ENCODE data around the gene NT5DC4. TPM values are rescaled to one million over a fixed set of nuclear protein-coding genes. Genes with fewer than 3 reads are reported as not detected.

NT5DC4 gene
- total RNA-seq, 1 donor, result not detected

- no peaks in the 10 kb centered on the region for H3K36me3 ChIP-seq (ENCODE audit: insufficient read depth, low read length)
- no peaks in the 10 kb centered on the region for H3K9me3 ChIP-seq (ENCODE audit: low read depth, low read length)
- H3K27me3 ChIP-seq (ENCODE audit: insufficient read depth, low read length), result no peaks in the 10 kb centered on the region
- no peak for DNase-seq (ENCODE audit: insufficient read length, low spot score, missing footprints)
- no peaks in the 10 kb centered on the region for H3K79me2 ChIP-seq (ENCODE audit: insufficient read depth, low read length)
- H3K4me3 ChIP-seq (ENCODE audit: insufficient read depth, low read length), result no peak overlapping the region
- peaks cover 32% of the 10 kb centered on the region for H3K4me1 ChIP-seq (ENCODE audit: insufficient read depth, low read length)
- H3K4me2 ChIP-seq (ENCODE audit: insufficient read depth, low read length), result peak overlapping the region; percentile 55
- TF ChIP-seq, protein P1, sequence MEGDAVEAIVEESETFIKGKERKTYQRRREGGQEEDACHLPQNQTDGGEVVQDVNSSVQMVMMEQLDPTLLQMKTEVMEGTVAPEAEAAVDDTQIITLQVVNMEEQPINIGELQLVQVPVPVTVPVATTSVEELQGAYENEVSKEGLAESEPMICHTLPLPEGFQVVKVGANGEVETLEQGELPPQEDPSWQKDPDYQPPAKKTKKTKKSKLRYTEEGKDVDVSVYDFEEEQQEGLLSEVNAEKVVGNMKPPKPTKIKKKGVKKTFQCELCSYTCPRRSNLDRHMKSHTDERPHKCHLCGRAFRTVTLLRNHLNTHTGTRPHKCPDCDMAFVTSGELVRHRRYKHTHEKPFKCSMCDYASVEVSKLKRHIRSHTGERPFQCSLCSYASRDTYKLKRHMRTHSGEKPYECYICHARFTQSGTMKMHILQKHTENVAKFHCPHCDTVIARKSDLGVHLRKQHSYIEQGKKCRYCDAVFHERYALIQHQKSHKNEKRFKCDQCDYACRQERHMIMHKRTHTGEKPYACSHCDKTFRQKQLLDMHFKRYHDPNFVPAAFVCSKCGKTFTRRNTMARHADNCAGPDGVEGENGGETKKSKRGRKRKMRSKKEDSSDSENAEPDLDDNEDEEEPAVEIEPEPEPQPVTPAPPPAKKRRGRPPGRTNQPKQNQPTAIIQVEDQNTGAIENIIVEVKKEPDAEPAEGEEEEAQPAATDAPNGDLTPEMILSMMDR (IDR thresholded peaks at IDR 0.05; ENCODE audit: extremely low read depth, low read depth, low read length), result no peak
- H2AFZ ChIP-seq (ENCODE audit: low read length), result peak overlapping the region; percentile 53
- H3K27ac ChIP-seq (ENCODE audit: low read depth, low read length), result peak overlapping the region; percentile 95
- no peaks in the 10 kb centered on the region for H4K20me1 ChIP-seq (ENCODE audit: insufficient read depth, low read length)
Observed at GRCh38 chr2:112692918-112693317, 27.9 kb upstream of the NT5DC4 start.

- DNase-seq (ENCODE audit: insufficient read length, low spot score, missing footprints), result no peak
- TF ChIP-seq, protein P1 (IDR thresholded peaks at IDR 0.05; ENCODE audit: extremely low read depth, low read depth, low read length), result no peak
- H2AFZ ChIP-seq (ENCODE audit: low read length), result no peak overlapping the region
Observed at GRCh38 chr2:112693596-112693995, 27.2 kb upstream of the NT5DC4 start.

DNA sequence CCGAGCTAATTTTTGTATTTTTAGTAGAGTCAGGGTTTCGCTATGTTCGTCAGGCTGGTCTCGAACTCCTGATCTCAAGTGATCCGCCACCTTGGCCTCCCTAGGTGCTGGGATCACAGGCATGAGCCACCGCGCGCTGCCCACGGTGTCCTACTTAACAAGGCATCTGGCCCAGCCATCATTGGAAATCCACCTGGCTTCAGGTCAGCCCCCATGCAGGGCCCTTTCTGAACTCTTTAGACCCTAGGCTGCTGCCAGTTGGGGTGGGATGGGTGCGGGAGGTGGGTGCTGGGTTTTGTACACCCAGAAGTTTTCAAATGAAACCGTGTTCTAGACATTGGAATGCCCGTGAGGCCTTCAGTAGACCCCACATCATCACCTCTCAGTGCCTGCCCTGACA lies 26.6 kb upstream of the NT5DC4 start:
- H4K20me1 ChIP-seq (ENCODE audit: insufficient read depth, low read length), result no peaks in the 10 kb centered on the region
- no peak for DNase-seq (ENCODE audit: insufficient read length, low spot score, missing footprints)
- no peak overlapping the region for H2AFZ ChIP-seq (ENCODE audit: low read length)
- peaks cover 26% of the 10 kb centered on the region for H3K4me1 ChIP-seq (ENCODE audit: insufficient read depth, low read length)
- no peak overlapping the region for H3K4me3 ChIP-seq (ENCODE audit: insufficient read depth, low read length)
- no peaks in the 10 kb centered on the region for H3K79me2 ChIP-seq (ENCODE audit: insufficient read depth, low read length)
- no peaks in the 10 kb centered on the region for H3K9me3 ChIP-seq (ENCODE audit: low read depth, low read length)
- no peak overlapping the region for H3K27ac ChIP-seq (ENCODE audit: low read depth, low read length)
- no peaks in the 10 kb centered on the region for H3K27me3 ChIP-seq (ENCODE audit: insufficient read depth, low read length)
- H3K4me2 ChIP-seq (ENCODE audit: insufficient read depth, low read length), result no peak overlapping the region
- H3K36me3 ChIP-seq (ENCODE audit: insufficient read depth, low read length), result no peaks in the 10 kb centered on the region
- TF ChIP-seq, protein P1 (IDR thresholded peaks at IDR 0.05; ENCODE audit: extremely low read depth, low read depth, low read length), result no peak

More at GRCh38 chr2:112693596-112693995, 27.2 kb upstream of the NT5DC4 start:
- no peaks in the 10 kb centered on the region for H3K9me3 ChIP-seq (ENCODE audit: low read depth, low read length)
- H4K20me1 ChIP-seq (ENCODE audit: insufficient read depth, low read length), result no peaks in the 10 kb centered on the region
- no peak overlapping the region for H3K27ac ChIP-seq (ENCODE audit: low read depth, low read length)
- H3K27me3 ChIP-seq (ENCODE audit: insufficient read depth, low read length), result no peaks in the 10 kb centered on the region
- H3K4me2 ChIP-seq (ENCODE audit: insufficient read depth, low read length), result no peak overlapping the region
- peaks cover 28% of the 10 kb centered on the region for H3K4me1 ChIP-seq (ENCODE audit: insufficient read depth, low read length)
- H3K79me2 ChIP-seq (ENCODE audit: insufficient read depth, low read length), result no peaks in the 10 kb centered on the region
- no peak overlapping the region for H3K4me3 ChIP-seq (ENCODE audit: insufficient read depth, low read length)
- no peaks in the 10 kb centered on the region for H3K36me3 ChIP-seq (ENCODE audit: insufficient read depth, low read length)

DNA sequence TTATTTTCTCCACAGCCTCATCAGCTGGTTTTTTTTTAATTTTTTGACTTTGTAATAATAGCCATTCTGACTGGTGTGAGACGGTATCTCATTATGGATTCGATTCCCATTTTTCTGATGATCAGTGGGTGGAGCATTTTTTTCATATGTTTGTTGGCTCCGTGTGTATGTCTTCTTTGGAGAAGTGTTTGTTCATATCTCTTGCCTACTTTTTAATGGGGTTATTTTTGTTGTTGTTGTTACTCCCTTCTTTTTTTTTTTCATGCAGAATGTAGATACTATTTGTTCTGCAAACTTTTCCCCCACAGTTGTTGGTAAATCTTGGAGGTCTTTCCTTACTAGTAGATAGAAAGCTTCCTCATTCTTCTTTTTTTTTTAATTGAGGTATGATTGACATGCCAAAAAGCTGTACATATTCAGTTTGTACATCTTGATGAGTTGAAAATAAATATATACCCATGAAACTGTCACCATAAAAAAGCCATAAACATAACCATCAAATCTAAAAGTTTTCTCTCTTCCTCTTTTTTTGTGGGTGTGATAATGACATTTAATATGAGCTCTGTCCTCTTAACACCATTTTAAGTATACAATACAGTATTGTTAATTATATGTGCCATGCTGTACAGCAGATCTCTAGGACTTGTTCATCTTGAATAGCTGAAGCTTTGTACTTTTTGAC lies 21.8 kb upstream of the NT5DC4 start:
- no peaks in the 10 kb centered on the region for H3K4me1 ChIP-seq (ENCODE audit: insufficient read depth, low read length)
- H3K36me3 ChIP-seq (ENCODE audit: insufficient read depth, low read length), result no peaks in the 10 kb centered on the region
- TF ChIP-seq, protein P1 (IDR thresholded peaks at IDR 0.05; ENCODE audit: extremely low read depth, low read depth, low read length), result no peak
- H3K27me3 ChIP-seq (ENCODE audit: insufficient read depth, low read length), result no peaks in the 10 kb centered on the region
- no peak overlapping the region for H3K27ac ChIP-seq (ENCODE audit: low read depth, low read length)
- DNase-seq (ENCODE audit: insufficient read length, low spot score, missing footprints), result no peak
- H3K4me2 ChIP-seq (ENCODE audit: insufficient read depth, low read length), result no peak overlapping the region
- no peaks in the 10 kb centered on the region for H3K79me2 ChIP-seq (ENCODE audit: insufficient read depth, low read length)
- no peak overlapping the region for H2AFZ ChIP-seq (ENCODE audit: low read length)
- no peaks in the 10 kb centered on the region for H4K20me1 ChIP-seq (ENCODE audit: insufficient read depth, low read length)
- no peaks in the 10 kb centered on the region for H3K9me3 ChIP-seq (ENCODE audit: low read depth, low read length)
- no peak overlapping the region for H3K4me3 ChIP-seq (ENCODE audit: insufficient read depth, low read length)

All from osteoblast (primary cell).